K562 (cell line): Measurements from ENCODE around the gene PLEKHA8. TPM values are rescaled to one million over a fixed set of nuclear protein-coding genes. Genes with fewer than 3 reads are reported as not detected.

Experiments
- ATAC-seq: fragments of 200-7000 bp; cut with Tn5 transposase; 3 replicates; pipeline ENCODE4 v1.9.1; 2020; ENCODE audit warnings: moderate library complexity
- BruUV-seq: library from RNA; stranded (reverse); fragments of 400-500 nt; replicated peaks from 2 replicates; lab custom pipeline; 2021; lab: Mats Ljungman, UMichigan
- CTCF ChIA-PET: fragments of 300-600 bp; formaldehyde crosslinking; extraction: SDS; loops from one replicate; lab custom pipeline; 2021; ENCODE audit warnings: low intra/inter-chr PET ratio; lab: Yijun Ruan, JAX
- POLR2A ChIA-PET: fragments of 300-600, 350-650 bp; sonication (Branson Sonifier 250); formaldehyde crosslinking; extraction: SDS; loops from one replicate; lab custom pipeline; 2021; ENCODE audit warnings: antibody characterized with exemption, inconsistent platforms; lab: Yijun Ruan, JAX
- DNase-seq, 4 experiments: peaks; one replicate each; pipeline versions ENCODE4 v3.0.0 to v3.0.0-alpha.2; 2011 to 2018; ENCODE audit warnings: low spot score in 3 of 4, mixed read lengths in 3 of 4; ENCODE audit errors: extremely low read depth in 1 of 4
- FAIRE-seq: peaks from 2 replicates; lab custom pipeline; 2011; peaks lifted over from hg19 to GRCh38; lab: Jason Lieb, UNC
- H2AFZ ChIP-seq: 2 replicates; pipeline ENCODE4 v1.6.0; 2011; ENCODE audit warnings: low read depth, low read length, control low read depth, inconsistent platforms
- H3K27ac ChIP-seq: fragments of 200-600 bp; 3 replicates; pipeline ENCODE4 v1.8.0; 2011; ENCODE audit warnings: low read depth, mild to moderate bottlenecking, control low read depth, inconsistent platforms, low read length, moderate library complexity, mixed read lengths; ENCODE audit errors: extremely low read depth
- H3K27me3 ChIP-seq, 2 experiments: fragments of 300-600 bp in 1 of 2; 2 replicates in 1 of 2; 3 replicates in 1 of 2; pipeline versions ENCODE4 v1.6.0 to v1.8.0; 2011; ENCODE audit warnings: inconsistent platforms in 2 of 2, low read length in 2 of 2, mild to moderate bottlenecking in 1 of 2, mixed read lengths in 1 of 2, moderate library complexity in 1 of 2; ENCODE audit not compliant: control insufficient read depth in 2 of 2, insufficient read depth in 2 of 2
- H3K36me3 ChIP-seq: fragments of 300-600 bp; 3 replicates; pipeline ENCODE4 v1.8.0; 2011; ENCODE audit warnings: mild to moderate bottlenecking, low read length, inconsistent platforms; ENCODE audit not compliant: control insufficient read depth, insufficient read depth
- H3K4me1 ChIP-seq, 2 experiments: fragments of 200-600 bp in 1 of 2; replicated peaks in 1 of 2; 2 replicates in 1 of 2; 3 replicates in 1 of 2; pipeline versions ENCODE4 v1.5.1 to v1.8.0; 2011; ENCODE audit warnings: inconsistent platforms in 2 of 2, low read length in 2 of 2, mild to moderate bottlenecking in 1 of 2, mixed read lengths in 1 of 2, moderate library complexity in 1 of 2; ENCODE audit not compliant: control insufficient read depth in 2 of 2, insufficient read depth in 2 of 2
- H3K4me2 ChIP-seq: 2 replicates; pipeline ENCODE4 v1.6.1; 2011; ENCODE audit warnings: low read length, control low read depth, inconsistent platforms, mixed read lengths; ENCODE audit not compliant: insufficient read depth
- H3K4me3 ChIP-seq: fragments of 200-600 bp; sonication (generic), shearing (Covaris generic); 2 replicates; pipeline ENCODE4 v1.5.1; 2016; ENCODE audit warnings: control low read depth, inconsistent platforms
- H3K79me2 ChIP-seq: fragments of 200-600 bp; 3 replicates; pipeline ENCODE4 v1.8.0; 2011; ENCODE audit warnings: low read length, inconsistent platforms; ENCODE audit not compliant: control insufficient read depth, insufficient read depth
- H3K9ac ChIP-seq, 2 experiments: 2 replicates each; pipeline versions ENCODE4 v1.6.0 to v1.6.1; 2011; ENCODE audit warnings: low read depth in 2 of 2, low read length in 2 of 2, control low read depth in 1 of 2, inconsistent platforms in 1 of 2, mild to moderate bottlenecking in 1 of 2, mixed read lengths in 1 of 2; ENCODE audit not compliant: insufficient read depth in 1 of 2
- H3K9me1 ChIP-seq: one replicate; pipeline ENCODE4 v1.6.0; 2011; ENCODE audit warnings: inconsistent platforms, mild to moderate bottlenecking, low read length, moderate library complexity; ENCODE audit not compliant: control insufficient read depth, insufficient read depth
- H3K9me3 ChIP-seq: replicated peaks from 2 replicates; pipeline ENCODE4 v1.5.1; 2011; ENCODE audit warnings: low read depth, low read length, inconsistent platforms; ENCODE audit not compliant: control insufficient read depth, insufficient read depth
- H4K20me1 ChIP-seq: replicated peaks from 2 replicates; pipeline ENCODE4 v1.6.1; 2011; ENCODE audit warnings: low read length, inconsistent platforms, mixed read lengths; ENCODE audit not compliant: control insufficient read depth, insufficient read depth
- CEBPG ChIP-seq, 3 experiments: fragments of 200-800 bp in 1 of 3; sonication (Bioruptor generic) in 1 of 3; sonication (generic) in 1 of 3; formaldehyde crosslinking in 1 of 3; IDR thresholded peaks in 2 of 3; conservative IDR thresholded peaks in 1 of 3; 2 replicates each; pipeline versions ENCODE4 v1.6.1 to v1.8.0; 2016 to 2022; ENCODE audit warnings: missing compliant biosample characterization in 2 of 3, missing genetic modification characterization in 2 of 3, mild to moderate bottlenecking in 1 of 3, missing genetic modification reagents in 1 of 3
- L3MBTL2 ChIP-seq: fragments of 450-650 bp; IDR thresholded peaks from 2 replicates; pipeline ENCODE4 v1.6.1; 2016; ENCODE audit warnings: mild to moderate bottlenecking, moderate library complexity
- MAFK ChIP-seq: IDR thresholded peaks from 2 replicates; pipeline ENCODE4 v1.6.1; 2011; ENCODE audit warnings: low read length, improper control_type of control experiment
- MTA2 ChIP-seq: fragments of 450-650 bp; IDR thresholded peaks from 2 replicates; pipeline ENCODE4 v1.6.1; 2016; ENCODE audit warnings: low read depth
- NCOA4 ChIP-seq: fragments of 450-650 bp; IDR thresholded peaks from 2 replicates; pipeline ENCODE4 v1.6.1; 2018; ENCODE audit warnings: mild to moderate bottlenecking; ENCODE audit not compliant: partially characterized antibody
- POLR2G ChIP-seq: fragments of 200-400 bp; formaldehyde crosslinking; IDR thresholded peaks from 2 replicates; pipeline ENCODE4 v1.6.1; 2017; ENCODE audit warnings: low read depth, mild to moderate bottlenecking, antibody characterized with exemption, low read length, moderate library complexity
- POLR2H ChIP-seq: IDR thresholded peaks from 2 replicates; pipeline ENCODE4 v1.6.1; 2016; ENCODE audit warnings: missing genetic modification characterization, low read depth, mild to moderate bottlenecking, control low read depth, missing compliant biosample characterization, moderate library complexity
- SLC30A9 ChIP-seq: fragments of 250-450 bp; sonication (Bioruptor Pico); IDR thresholded peaks from 2 replicates; pipeline ENCODE4 v1.8.0; 2022; ENCODE audit warnings: mild to moderate bottlenecking, moderate library complexity
- SPI1 ChIP-seq: IDR thresholded peaks from 2 replicates; pipeline ENCODE4 v1.6.1; 2011; ENCODE audit warnings: low read depth, low read length, control low read depth, borderline replicate concordance
- TFAM ChIP-seq: fragments of 250-450 bp; sonication (Bioruptor Pico); conservative IDR thresholded peaks from 2 replicates; pipeline ENCODE4 v1.5.0; 2021; ENCODE audit warnings: mild to moderate bottlenecking, moderate library complexity
- TRIM28 ChIP-seq: fragments of 450-650 bp; IDR thresholded peaks from 2 replicates; pipeline ENCODE4 v1.6.1; 2017
- XRCC3 ChIP-seq: fragments of 450-650 bp; IDR thresholded peaks from 2 replicates; pipeline ENCODE4 v1.6.1; 2017; ENCODE audit warnings: mild to moderate bottlenecking, moderate library complexity
- ZFP1 ChIP-seq: fragments of 450-650 bp; formaldehyde crosslinking; IDR thresholded peaks from 2 replicates; pipeline ENCODE4 v1.4.0; 2020; ENCODE audit warnings: mild to moderate bottlenecking, mixed read lengths
- WGBS: fragments of 100-300 bp; shearing (Covaris generic); methylation state at CpG from one replicate; pipeline ENCODE4 v1.1.6; 2016; ENCODE audit warnings: low coverage, mixed read lengths; ENCODE audit not compliant: insufficient coverage; ENCODE audit errors: missing lambda C conversion rate; 5-methylcytosine and 5-hydroxymethylcytosine counted together
- in situ Hi-C: fragments of 300-500 bp; cut with MboI; formaldehyde crosslinking; loops from 4 replicates; pipeline ENCODE4 v1.15.0; 2018; ENCODE audit warnings: inconsistent platforms, mixed read lengths
- intact Hi-C: fragments of 100-400 bp; cut with micrococcal nuclease; formaldehyde crosslinking; loops from 2 replicates; pipeline ENCODE4 v1.14.2; 2022
- polyA plus RNA-seq, 8 experiments: library from polyadenylated mRNA; depleted of rRNA in 4 of 8; stranded (reverse) in 5 of 8; unstranded in 3 of 8; fragments of >200 nt; fragmentation: Nextera tagmentation in 2 of 8; fragmentation: Illumina TruSeq in 1 of 8; extraction: Ambion mirVana in 2 of 8; extraction: Trizol in 1 of 8; gene quantifications; 2 replicates each; pipeline versions ENCODE4 v1.2.1 to v1.2.3, GENCODE V29; 2011 to 2014; ENCODE audit warnings: inconsistent platforms in 1 of 8, missing spikeins in 1 of 8
- total RNA-seq, 7 experiments: library from RNA; depleted of rRNA in 6 of 7; stranded (reverse); fragments of >200 nt in 6 of 7; fragmentation: Illumina TruSeq in 2 of 7; extraction: Trizol in 2 of 7; gene quantifications; 2 replicates each; pipeline versions ENCODE4 v1.2.1 to v1.2.3, GENCODE V29; 2011 to 2021; ENCODE audit warnings: low replicate concordance in 1 of 7
- TF ChIP-seq, protein P1 (sequence below): fragments of 450-650 bp; IDR thresholded peaks from 2 replicates; pipeline ENCODE4 v1.6.1; 2016; ENCODE audit warnings: low read depth

The PLEKHA8 gene
- total and polyA plus RNA-seq, 9 of the 15 experiments (the other 6 are each of a cell fraction or from before 2014, with no cell fraction given): 3.2 to 16.3 (median 11.8) TPM

DNA sequence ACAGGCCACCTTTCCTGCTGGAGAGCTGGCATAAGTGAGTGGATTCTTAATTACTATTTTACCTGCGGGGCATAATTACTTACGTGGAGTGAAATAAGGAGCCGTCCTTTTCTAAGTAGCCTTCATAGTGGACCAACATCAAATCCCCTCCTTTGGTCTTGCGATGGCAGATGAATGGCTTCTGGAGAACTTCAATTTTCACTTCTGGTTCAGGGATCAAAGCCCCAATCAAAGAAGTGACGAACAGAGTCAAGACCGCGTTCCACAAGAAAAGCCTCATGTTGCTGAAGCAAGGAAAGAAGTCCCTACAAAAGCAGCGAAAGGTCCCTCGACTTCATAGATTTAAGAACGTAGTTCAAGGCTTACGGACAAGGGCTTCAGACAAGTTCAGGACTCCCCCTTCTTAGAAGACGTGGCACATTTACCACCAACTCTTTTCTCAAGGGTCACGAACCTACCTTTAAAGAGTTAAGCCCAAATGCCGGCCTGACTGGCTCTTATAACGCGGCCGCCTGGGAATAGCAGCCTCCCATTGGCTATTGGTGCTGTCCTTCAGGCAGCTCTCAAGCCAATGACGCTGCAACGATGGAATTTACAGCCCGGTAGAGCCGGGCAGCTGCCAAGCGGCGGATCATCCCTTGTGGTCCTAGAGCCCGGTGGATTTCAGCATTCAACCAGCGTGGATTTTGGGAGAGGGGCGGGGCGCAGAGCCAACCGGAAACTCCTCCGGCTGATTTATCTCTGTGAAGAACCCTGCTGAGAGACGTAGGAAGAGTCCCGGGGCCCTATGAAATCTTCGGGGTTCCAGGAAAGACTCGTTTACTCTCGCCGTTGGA, 1.8 kb upstream of the PLEKHA8 start, which contains the start of gene FKBP14:
Gene FKBP14 (minus strand): TSS at position 474 of the 836 bp plus-strand sequence. CDS start 194 bp downstream, at position 280.
- in situ Hi-C loops (no loop called here), intact Hi-C loops (loop anchor here (5.0 kb wide), 1 partner anchor 111 kb away; no protein-coding TSS in a partner anchor)
- H3K4me2 ChIP-seq: peak within 1 kb of the TSS; percentile 96
- WGBS: 1% methylated on average over 35 of the region's 35 CpGs
- peaks cover 26% of the 10 kb centered on the region for H3K36me3 ChIP-seq
- H3K9me3 ChIP-seq: no peaks in the 10 kb centered on the region
- peaks cover 86% of the 10 kb centered on the region for H3K79me2 ChIP-seq
- ChIA-PET POLR2A (interaction anchor here (0.6 to 1.7 kb wide), 7 partner anchors 10 to 106 kb away, joined by 3 to 11 read pairs (median 4); no protein-coding TSS in a partner anchor), CTCF (no interaction called here)
- peak within 1 kb of the TSS; percentile 95 for H3K27ac ChIP-seq
- peak within 1 kb of the TSS; percentile 82 for H3K4me3 ChIP-seq
- H3K4me1 ChIP-seq: peaks cover 10 to 17% of the 10 kb centered on the region in 2 experiments; a peak in 3 of 5 replicates
- no peaks in the 10 kb centered on the region; the same call in 1 of the 2 replicates for H4K20me1 ChIP-seq
- H3K27me3 ChIP-seq: no peaks in the 10 kb centered on the region
- FAIRE-seq (peak; percentile 93), DNase-seq (peak; percentile 96 to 99 (median 96)), ATAC-seq (peak; percentile 92)
- peak within 1 kb of the TSS; percentile 81 to 93 for H3K9ac ChIP-seq
- TSS peak; percentile 80 for BruUV-seq
- peak within 1 kb of the TSS; percentile 98 for H2AFZ ChIP-seq
- no peaks in the 10 kb centered on the region for H3K9me1 ChIP-seq
- peak; percentile 37; the same call in 1 of the 2 replicates for TF ChIP-seq L3MBTL2
- TF ChIP-seq MTA2: no peak
- TF ChIP-seq, protein P1, sequence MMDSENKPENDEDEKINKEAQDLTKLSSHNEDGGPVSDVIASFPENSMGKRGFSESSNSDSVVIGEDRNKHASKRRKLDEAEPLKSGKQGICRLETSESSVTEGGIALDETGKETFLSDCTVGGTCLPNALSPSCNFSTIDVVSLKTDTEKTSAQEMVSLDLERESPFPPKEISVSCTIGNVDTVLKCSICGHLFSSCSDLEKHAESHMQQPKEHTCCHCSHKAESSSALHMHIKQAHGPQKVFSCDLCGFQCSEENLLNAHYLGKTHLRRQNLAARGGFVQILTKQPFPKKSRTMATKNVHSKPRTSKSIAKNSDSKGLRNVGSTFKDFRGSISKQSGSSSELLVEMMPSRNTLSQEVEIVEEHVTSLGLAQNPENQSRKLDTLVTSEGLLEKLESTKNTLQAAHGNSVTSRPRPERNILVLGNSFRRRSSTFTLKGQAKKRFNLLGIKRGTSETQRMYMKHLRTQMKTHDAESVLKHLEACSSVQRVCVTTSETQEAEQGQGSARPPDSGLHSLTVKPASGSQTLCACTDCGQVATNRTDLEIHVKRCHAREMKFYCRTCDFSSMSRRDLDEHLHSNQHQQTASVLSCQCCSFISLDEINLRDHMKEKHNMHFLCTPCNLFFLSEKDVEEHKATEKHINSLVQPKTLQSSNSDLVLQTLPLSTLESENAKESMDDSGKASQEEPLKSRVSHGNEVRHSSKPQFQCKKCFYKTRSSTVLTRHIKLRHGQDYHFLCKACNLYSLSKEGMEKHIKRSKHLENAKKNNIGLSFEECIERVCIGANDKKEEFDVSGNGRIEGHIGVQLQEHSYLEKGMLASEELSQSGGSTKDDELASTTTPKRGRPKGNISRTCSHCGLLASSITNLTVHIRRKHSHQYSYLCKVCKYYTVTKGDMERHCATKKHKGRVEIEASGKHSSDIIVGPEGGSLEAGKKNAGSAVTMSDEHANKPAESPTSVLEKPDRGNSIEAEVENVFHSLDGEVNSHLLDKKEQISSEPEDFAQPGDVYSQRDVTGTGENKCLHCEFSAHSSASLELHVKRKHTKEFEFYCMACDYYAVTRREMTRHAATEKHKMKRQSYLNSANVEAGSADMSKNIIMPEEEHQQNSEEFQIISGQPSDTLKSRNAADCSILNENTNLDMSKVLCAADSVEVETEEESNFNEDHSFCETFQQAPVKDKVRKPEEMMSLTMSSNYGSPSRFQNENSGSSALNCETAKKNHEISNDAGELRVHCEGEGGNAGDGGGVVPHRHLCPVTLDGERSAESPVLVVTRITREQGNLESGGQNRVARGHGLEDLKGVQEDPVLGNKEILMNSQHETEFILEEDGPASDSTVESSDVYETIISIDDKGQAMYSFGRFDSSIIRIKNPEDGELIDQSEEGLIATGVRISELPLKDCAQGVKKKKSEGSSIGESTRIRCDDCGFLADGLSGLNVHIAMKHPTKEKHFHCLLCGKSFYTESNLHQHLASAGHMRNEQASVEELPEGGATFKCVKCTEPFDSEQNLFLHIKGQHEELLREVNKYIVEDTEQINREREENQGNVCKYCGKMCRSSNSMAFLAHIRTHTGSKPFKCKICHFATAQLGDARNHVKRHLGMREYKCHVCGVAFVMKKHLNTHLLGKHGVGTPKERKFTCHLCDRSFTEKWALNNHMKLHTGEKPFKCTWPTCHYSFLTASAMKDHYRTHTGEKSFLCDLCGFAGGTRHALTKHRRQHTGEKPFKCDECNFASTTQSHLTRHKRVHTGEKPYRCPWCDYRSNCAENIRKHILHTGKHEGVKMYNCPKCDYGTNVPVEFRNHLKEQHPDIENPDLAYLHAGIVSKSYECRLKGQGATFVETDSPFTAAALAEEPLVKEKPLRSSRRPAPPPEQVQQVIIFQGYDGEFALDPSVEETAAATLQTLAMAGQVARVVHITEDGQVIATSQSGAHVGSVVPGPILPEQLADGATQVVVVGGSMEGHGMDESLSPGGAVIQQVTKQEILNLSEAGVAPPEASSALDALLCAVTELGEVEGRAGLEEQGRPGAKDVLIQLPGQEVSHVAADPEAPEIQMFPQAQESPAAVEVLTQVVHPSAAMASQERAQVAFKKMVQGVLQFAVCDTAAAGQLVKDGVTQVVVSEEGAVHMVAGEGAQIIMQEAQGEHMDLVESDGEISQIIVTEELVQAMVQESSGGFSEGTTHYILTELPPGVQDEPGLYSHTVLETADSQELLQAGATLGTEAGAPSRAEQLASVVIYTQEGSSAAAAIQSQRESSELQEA: no peak; the same call in 1 of the 2 replicates
- no peak for TF ChIP-seq TRIM28
- TF ChIP-seq XRCC3: no peak
- no peak for TF ChIP-seq ZFP1
- no peak for TF ChIP-seq CEBPG (CRISPR knock-in tag; IDR thresholded peaks at IDR 0.05)
- 0 out of 4 replicates have a peak, but pooled peaks of 1 of the 2 experiments have one; percentile 46 for TF ChIP-seq CEBPG (tag; conservative IDR thresholded peaks at IDR 0.05 in 1 of 2, IDR thresholded peaks at IDR 0.05 in 1 of 2)
- peak; percentile 60 for TF ChIP-seq POLR2G
- no peak for TF ChIP-seq TFAM (CRISPR knock-in tag)
- no peak for TF ChIP-seq SPI1
- no peak for TF ChIP-seq SLC30A9 (CRISPR knock-in tag)
- TF ChIP-seq MAFK: 0 out of 2 replicates have a peak, but pooled peaks have one; percentile 2
- TF ChIP-seq POLR2H (tag): peak; percentile 82
- TF ChIP-seq NCOA4: no peak
